Stimulated activated memory B cell treated with anti-CD40 and anti-IgM and Interleukin-4, amounts not matched to agents 10 μg/mL and 1 μg/mL and 100 μg/mL, for 72 hours (primary cell): ENCODE results near the gene TPSAB1.

Experiments used
- ATAC-seq: fragments of 150-1000 bp; cut with Tn5 transposase; 2 replicates; pipeline ENCODE4 v1.10.0; 2021
- H3K27ac Mint-ChIP-seq: one replicate; pipeline ENCODE4 v1.8.0; 2022; ENCODE audit warnings: mild to moderate bottlenecking, mixed read lengths
- H3K27me3 Mint-ChIP-seq: one replicate; pipeline ENCODE4 v1.8.0; 2022; ENCODE audit warnings: mixed read lengths
- H3K36me3 Mint-ChIP-seq: one replicate; pipeline ENCODE4 v1.8.0; 2022; ENCODE audit warnings: mixed read lengths
- H3K4me1 Mint-ChIP-seq: one replicate; pipeline ENCODE4 v1.8.0; 2022; ENCODE audit warnings: mixed read lengths
- H3K4me3 Mint-ChIP-seq: one replicate; pipeline ENCODE4 v1.8.0; 2022; ENCODE audit warnings: mild to moderate bottlenecking, moderate library complexity, mixed read lengths
- H3K9me3 Mint-ChIP-seq: one replicate; pipeline ENCODE4 v1.8.0; 2022; ENCODE audit warnings: mixed read lengths

Gene TPSAB1

DNA sequence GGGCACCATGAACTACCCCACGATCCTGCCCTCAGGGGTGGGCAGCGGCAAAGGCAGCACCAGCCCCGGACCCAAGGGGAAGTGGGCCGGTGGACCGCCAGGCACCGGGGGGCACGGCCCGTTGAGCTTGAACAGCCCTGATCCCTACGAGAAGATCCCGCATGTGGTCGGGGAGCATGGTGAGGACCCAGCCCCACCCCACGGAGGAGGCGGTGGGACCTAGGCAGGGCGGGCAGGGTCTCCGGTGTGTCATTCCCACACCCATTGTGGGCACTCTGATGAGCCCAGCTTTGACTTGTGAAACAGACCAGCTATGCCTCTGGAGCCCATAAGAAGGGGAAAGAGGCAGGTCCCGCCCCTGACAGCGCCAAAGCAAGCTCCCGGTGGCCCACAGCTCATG lies 38.2 kb upstream of the TPSAB1 start:
- Mint-ChIP-seq H3K27ac (no peak overlapping the region), H3K4me3 (no peak overlapping the region), H3K36me3 (no peaks in the 10 kb centered on the region), H3K9me3 (peaks cover 4% of the 10 kb centered on the region), H3K4me1 (no peaks in the 10 kb centered on the region), H3K27me3 (peaks cover 14% of the 10 kb centered on the region)
- no peak for ATAC-seq

DNA sequence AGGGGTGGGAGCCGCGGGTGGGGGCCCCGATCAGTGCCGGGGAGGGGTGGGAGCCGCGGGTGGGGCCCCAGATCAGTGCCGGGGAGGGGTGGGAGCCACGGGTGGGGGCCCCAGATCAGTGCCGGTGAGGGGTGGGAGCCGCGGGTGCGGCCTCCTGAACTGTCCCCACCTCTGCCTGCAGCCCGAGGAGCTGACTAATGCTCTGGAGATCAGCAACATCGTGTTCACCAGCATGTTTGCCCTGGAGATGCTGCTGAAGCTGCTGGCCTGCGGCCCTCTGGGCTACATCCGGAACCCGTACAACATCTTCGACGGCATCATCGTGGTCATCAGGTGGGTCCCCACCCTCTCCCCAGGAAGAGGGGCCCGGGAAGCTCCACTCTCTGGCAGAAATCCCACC lies 35.6 kb upstream of the TPSAB1 start:
- Mint-ChIP-seq H3K9me3 (peaks cover under 1% of the 10 kb centered on the region), H3K27ac (no peak overlapping the region), H3K36me3 (no peaks in the 10 kb centered on the region), H3K4me3 (no peak overlapping the region), H3K27me3 (peaks cover 27% of the 10 kb centered on the region), H3K4me1 (no peaks in the 10 kb centered on the region)
- ATAC-seq, result no peak

DNA sequence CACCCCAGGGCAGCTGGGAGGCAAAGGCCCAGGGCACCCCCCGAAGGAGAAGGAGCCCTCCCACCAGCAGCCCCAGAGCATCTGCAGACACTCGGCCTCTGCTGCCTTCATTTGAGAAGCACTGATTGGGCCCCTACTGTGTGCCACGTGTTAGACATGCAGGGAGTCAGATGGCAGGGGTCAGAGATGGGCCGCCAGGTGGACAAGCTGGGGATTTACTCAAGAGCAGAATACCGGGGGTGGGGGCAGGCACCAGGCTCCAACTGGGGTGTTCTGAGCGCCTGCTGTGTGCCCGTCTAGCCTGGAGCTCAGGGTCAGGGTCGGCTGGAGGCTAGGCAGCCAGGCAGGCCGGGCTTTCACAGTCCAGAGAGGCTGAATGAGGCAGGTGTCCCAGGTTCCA lies 34.2 kb upstream of the TPSAB1 start:
- Mint-ChIP-seq H3K27ac (no peak overlapping the region), H3K27me3 (peaks cover 27% of the 10 kb centered on the region), H3K4me1 (no peaks in the 10 kb centered on the region), H3K4me3 (no peak overlapping the region), H3K9me3 (no peaks in the 10 kb centered on the region), H3K36me3 (no peaks in the 10 kb centered on the region)
- no peak for ATAC-seq

DNA sequence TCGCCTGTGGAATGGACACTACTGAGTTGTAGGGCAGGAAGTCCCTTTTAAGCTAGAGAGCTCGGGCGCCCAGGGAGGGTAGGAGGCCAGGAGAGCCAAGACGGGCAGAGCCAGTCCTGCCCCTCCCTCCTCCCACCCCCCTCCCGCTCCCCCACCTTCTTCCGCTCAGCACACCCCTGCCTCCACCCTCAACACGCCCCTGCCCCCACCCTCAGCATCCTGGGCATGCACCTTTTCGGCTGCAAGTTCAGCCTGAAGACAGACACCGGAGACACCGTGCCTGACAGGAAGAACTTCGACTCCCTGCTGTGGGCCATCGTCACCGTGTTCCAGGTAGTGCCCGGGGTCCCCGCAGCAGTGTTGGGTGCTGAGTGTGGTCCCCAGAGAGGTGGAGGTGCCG lies 33.7 kb upstream of the TPSAB1 start:
- no peak overlapping the region for H3K4me3 Mint-ChIP-seq

DNA sequence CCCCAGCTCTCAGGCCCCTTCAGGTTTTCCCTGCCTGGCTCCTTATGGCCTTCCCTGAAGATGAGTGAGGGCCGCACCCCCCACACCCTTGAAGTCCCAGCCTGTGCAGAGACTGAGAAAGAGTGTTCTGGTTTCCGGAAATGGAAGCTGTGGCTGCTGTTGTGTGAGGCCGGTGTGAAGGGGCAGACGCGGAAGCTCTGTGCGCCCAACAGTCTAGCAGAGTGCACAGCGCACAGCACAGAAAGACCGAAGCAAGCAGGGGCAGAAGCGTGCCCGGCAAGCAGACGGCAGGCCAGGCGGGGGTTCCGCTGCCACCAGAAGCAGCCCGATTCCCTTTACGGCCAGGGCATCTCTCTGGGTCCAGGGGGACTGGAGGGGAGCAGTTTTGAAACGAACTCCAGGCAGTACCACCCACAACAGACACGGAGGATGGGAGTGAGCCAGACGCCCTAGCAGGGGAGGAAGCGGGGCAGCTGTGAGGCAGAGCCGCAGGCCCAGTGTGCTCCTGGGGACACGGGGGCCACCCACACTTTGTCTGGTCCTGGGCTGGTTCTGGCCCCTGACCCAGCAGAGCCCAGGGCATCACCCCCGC lies 32.2 kb upstream of the TPSAB1 start:
- Mint-ChIP-seq H3K4me3 (no peak overlapping the region), H3K9me3 (no peaks in the 10 kb centered on the region), H3K4me1 (no peaks in the 10 kb centered on the region), H3K36me3 (no peaks in the 10 kb centered on the region), H3K27ac (no peak overlapping the region), H3K27me3 (peaks cover 25% of the 10 kb centered on the region)
- ATAC-seq, result no peak

More for the DNA sequence above, 33.7 kb upstream of the TPSAB1 start:
- no peaks in the 10 kb centered on the region for H3K4me1 Mint-ChIP-seq
- H3K9me3 Mint-ChIP-seq, result no peaks in the 10 kb centered on the region
- no peak for ATAC-seq
- peaks cover 27% of the 10 kb centered on the region for H3K27me3 Mint-ChIP-seq
- no peaks in the 10 kb centered on the region for H3K36me3 Mint-ChIP-seq
- H3K27ac Mint-ChIP-seq, result no peak overlapping the region

DNA sequence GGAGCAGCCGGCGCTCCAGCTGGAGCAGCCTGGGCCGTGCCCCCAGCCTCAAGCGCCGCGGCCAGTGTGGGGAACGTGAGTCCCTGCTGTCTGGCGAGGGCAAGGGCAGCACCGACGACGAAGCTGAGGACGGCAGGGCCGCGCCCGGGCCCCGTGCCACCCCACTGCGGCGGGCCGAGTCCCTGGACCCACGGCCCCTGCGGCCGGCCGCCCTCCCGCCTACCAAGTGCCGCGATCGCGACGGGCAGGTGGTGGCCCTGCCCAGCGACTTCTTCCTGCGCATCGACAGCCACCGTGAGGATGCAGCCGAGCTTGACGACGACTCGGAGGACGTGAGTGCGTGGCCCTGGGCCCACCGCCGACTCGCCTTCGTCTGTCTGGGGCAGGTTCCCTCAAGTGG lies 31.4 kb upstream of the TPSAB1 start:
- Mint-ChIP-seq H3K4me3 (no peak overlapping the region), H3K27ac (no peak overlapping the region), H3K9me3 (no peaks in the 10 kb centered on the region), H3K27me3 (peaks cover 25% of the 10 kb centered on the region), H3K4me1 (no peaks in the 10 kb centered on the region), H3K36me3 (no peaks in the 10 kb centered on the region)
- no peak for ATAC-seq

DNA sequence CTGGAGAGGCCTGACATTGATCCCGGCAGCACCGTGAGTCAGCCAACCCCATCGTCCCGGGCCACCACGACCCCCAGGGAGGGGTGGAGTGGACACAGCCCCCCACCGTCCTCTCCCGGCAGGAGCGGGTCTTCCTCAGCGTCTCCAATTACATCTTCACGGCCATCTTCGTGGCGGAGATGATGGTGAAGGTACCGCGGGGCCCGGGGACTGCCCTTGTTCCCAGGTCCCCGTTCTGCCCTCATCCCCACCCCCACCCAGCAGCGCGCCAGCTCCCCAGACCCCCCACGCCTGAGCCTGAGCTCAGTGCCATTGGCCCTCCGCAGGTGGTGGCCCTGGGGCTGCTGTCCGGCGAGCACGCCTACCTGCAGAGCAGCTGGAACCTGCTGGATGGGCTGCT lies 30.0 kb upstream of the TPSAB1 start:
- Mint-ChIP-seq H3K27ac (no peak overlapping the region), H3K36me3 (no peaks in the 10 kb centered on the region), H3K9me3 (no peaks in the 10 kb centered on the region), H3K4me3 (no peak overlapping the region), H3K4me1 (no peaks in the 10 kb centered on the region), H3K27me3 (peaks cover 35% of the 10 kb centered on the region)
- ATAC-seq, result no peak

DNA sequence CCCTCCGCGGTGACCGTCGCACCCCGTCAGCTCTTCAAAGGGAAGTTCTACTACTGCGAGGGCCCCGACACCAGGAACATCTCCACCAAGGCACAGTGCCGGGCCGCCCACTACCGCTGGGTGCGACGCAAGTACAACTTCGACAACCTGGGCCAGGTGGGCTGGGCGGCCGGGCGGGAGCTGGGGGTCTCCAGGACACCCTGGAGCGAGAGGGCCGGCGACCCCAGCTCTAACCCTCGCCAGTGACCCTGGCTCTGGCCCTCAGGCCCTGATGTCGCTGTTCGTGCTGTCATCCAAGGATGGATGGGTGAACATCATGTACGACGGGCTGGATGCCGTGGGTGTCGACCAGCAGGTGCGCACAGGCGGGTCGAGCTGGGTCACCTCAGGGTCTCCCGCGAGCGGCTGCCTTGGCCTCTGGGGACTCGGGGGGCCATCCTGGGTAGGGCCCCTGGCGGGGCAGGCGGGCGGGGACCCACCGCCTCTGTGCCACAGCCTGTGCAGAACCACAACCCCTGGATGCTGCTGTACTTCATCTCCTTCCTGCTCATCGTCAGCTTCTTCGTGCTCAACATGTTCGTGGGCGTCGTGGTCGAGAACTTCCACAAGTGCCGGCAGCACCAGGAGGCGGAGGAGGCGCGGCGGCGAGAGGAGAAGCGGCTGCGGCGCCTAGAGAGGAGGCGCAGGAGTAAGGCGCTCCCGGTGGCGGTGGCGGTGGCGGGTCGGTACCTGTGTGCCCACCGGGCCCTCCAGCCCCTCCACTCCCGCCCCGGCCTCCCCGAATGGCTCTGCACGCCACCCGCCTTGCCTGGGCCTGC lies 28.8 kb upstream of the TPSAB1 start:
- ATAC-seq, result no peak
- Mint-ChIP-seq H3K9me3 (no peaks in the 10 kb centered on the region), H3K36me3 (no peaks in the 10 kb centered on the region), H3K4me3 (no peak overlapping the region), H3K4me1 (no peaks in the 10 kb centered on the region), H3K27me3 (peaks cover 45% of the 10 kb centered on the region), H3K27ac (no peak overlapping the region)

DNA sequence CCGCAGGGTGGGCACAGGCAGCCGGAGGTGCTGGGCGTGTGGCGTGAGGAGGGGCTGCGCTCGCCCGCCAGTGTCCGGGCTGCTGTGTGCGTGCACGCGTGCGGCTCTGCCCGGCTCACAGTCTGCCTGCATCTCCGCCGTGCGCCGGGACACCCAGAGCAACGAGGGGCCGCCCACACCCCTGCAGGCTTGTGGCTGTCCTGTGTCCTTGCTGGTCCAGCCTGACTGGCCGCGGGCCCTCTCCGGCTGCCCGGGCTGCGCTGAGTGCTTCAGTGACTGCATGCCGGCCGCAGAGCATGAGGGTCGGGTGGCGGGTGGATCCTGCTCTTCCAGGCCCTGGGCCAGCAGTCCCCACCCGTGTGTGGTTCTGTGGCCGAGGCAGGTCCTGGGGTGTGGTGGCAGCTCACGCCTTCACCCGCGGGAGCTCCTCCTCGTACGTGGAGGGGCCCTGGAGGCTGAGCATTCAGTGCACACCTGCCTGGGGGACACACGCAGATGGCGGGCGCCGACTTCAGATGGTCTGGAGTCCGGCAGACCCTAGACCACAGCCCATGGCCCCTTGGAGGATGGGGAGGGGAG lies 27.8 kb upstream of the TPSAB1 start:
- no peaks in the 10 kb centered on the region for H3K4me1 Mint-ChIP-seq
- H3K9me3 Mint-ChIP-seq, result no peaks in the 10 kb centered on the region
- no peak for ATAC-seq
- H3K36me3 Mint-ChIP-seq, result no peaks in the 10 kb centered on the region
- no peak overlapping the region for H3K27ac Mint-ChIP-seq
- peaks cover 38% of the 10 kb centered on the region for H3K27me3 Mint-ChIP-seq
- H3K4me3 Mint-ChIP-seq, result no peak overlapping the region

DNA sequence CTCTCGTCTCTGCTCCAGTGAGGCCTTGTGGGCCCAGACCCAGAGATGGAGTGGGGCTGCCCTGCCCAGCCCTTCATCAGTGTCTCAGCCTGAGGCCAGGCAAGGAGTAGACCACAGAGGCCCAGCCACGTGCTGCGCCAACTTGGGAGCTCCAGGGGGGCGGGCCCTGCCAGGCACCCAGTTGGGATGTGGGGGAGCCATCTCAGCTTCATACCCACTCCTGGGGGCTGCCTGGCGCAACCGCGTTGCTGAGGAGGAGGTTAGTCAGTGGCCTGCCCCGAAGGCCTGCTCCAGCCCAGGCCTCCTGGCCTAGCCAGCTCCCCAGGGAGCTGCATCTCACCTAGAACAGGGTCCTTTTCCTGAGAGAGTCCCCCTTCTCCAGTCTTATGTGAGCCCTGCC lies 27.3 kb upstream of the TPSAB1 start:
- ATAC-seq, result no peak
- Mint-ChIP-seq H3K27me3 (peaks cover 33% of the 10 kb centered on the region), H3K9me3 (no peaks in the 10 kb centered on the region), H3K4me1 (no peaks in the 10 kb centered on the region), H3K4me3 (no peak overlapping the region), H3K27ac (no peak overlapping the region), H3K36me3 (no peaks in the 10 kb centered on the region)

DNA sequence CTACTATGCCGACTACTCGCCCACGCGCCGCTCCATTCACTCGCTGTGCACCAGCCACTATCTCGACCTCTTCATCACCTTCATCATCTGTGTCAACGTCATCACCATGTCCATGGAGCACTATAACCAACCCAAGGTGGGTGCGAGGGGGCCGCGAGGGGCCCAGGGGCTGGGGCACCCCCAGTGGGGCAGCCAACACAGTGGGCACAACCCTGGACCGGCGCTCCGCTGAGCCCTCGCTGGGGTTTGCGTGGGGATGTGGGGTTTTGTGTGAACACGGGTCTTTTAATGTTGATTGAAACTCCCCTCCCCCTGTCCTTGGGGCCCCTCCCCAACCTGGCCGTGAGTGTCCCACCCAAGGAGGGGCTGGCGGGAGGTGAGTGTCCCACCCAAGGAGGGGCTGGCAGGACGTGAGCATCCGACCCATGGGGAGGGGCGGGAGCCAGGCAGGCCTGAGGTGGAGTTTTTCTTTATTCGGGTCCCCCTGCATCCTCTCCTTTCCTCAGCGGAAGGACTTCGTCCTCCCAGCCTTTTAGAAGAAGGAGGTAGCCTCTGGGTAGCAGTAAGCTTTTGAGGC lies 26.6 kb upstream of the TPSAB1 start:
- H3K36me3 Mint-ChIP-seq, result no peaks in the 10 kb centered on the region
- H3K27me3 Mint-ChIP-seq, result peaks cover 29% of the 10 kb centered on the region
- H3K9me3 Mint-ChIP-seq, result no peaks in the 10 kb centered on the region
- ATAC-seq, result no peak
- H3K4me3 Mint-ChIP-seq, result no peak overlapping the region
- no peaks in the 10 kb centered on the region for H3K4me1 Mint-ChIP-seq
- no peak overlapping the region for H3K27ac Mint-ChIP-seq

DNA sequence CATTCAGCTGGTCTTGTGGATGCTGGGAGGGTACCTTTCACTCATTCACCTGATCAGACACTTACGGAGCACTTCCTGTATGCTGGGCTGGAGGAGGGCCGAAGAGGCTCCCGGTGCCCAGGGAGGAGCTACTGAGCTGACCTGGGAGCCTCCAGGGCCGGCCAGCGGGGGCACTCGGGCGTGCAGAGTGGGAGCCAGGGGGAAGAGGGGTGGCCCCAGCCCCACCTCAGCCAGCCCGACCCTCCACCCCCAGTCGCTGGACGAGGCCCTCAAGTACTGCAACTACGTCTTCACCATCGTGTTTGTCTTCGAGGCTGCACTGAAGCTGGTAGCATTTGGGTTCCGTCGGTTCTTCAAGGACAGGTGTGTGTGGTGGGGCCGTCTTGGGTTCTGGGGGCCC lies 25.8 kb upstream of the TPSAB1 start:
- H3K36me3 Mint-ChIP-seq, result no peaks in the 10 kb centered on the region
- H3K27me3 Mint-ChIP-seq, result peaks cover 29% of the 10 kb centered on the region
- H3K27ac Mint-ChIP-seq, result no peak overlapping the region
- no peaks in the 10 kb centered on the region for H3K4me1 Mint-ChIP-seq
- H3K9me3 Mint-ChIP-seq, result no peaks in the 10 kb centered on the region
- H3K4me3 Mint-ChIP-seq, result no peak overlapping the region
- ATAC-seq, result no peak

DNA sequence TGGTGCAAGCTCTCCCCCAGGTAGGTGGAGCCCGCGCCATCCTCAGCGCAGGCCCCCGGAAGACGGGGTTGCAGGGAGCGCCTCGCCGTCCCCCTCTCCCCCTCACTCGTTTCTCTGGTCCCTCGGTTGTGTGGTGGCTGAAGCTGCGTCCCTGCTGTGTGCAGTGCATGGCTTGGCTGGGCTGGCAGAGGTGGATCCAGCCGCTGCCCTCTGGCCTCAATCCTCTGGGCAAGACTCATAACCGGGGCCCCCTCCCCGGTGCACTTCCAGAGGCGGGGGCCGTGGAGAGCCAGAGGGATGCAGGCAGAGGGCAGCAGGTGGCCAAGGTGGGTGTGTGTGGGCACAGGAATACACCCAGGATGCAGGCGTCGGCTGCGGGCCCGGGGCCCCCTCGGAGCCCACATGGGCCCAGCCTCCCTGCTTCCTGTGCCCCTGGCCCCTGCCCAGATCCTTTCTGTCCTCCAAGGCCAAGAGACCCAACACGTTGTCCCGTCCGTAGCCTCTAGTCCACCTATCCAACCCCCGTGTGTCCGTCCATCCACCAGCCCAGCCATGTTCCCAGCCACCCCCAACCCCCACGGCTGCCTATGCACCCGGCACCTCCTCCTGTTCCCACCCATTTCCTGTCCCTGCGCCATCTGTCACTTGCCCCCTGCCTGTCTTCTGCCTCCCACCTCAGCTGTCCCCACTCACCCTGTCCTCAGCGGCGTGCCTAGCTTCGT lies 24.8 kb upstream of the TPSAB1 start:
- ATAC-seq, result no peak
- no peak overlapping the region for H3K27ac Mint-ChIP-seq
- H3K4me1 Mint-ChIP-seq, result no peaks in the 10 kb centered on the region
- H3K27me3 Mint-ChIP-seq, result peaks cover 29% of the 10 kb centered on the region
- no peak overlapping the region for H3K4me3 Mint-ChIP-seq
- no peaks in the 10 kb centered on the region for H3K36me3 Mint-ChIP-seq
- H3K9me3 Mint-ChIP-seq, result no peaks in the 10 kb centered on the region

DNA sequence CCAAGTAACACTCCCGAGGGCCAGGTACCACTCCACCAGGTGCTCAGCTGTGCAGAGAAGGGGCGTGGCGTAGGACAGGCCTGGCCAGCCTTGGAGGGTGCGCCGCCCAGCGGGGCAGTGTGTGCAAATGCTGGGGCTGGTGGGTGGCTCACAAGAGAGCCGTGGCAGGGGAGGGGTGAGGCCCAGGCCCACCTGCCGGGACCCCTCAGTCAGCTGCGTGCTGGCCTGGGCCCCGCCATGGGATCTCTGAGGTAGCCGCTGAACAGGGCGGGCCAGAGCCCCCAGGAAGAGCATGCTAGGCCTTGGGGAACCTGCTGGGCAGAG lies 24.2 kb upstream of the TPSAB1 start:
- Mint-ChIP-seq H3K27ac (no peak overlapping the region), H3K4me3 (no peak overlapping the region), H3K36me3 (no peaks in the 10 kb centered on the region), H3K4me1 (no peaks in the 10 kb centered on the region), H3K27me3 (peaks cover 31% of the 10 kb centered on the region), H3K9me3 (no peaks in the 10 kb centered on the region)
- no peak for ATAC-seq

DNA sequence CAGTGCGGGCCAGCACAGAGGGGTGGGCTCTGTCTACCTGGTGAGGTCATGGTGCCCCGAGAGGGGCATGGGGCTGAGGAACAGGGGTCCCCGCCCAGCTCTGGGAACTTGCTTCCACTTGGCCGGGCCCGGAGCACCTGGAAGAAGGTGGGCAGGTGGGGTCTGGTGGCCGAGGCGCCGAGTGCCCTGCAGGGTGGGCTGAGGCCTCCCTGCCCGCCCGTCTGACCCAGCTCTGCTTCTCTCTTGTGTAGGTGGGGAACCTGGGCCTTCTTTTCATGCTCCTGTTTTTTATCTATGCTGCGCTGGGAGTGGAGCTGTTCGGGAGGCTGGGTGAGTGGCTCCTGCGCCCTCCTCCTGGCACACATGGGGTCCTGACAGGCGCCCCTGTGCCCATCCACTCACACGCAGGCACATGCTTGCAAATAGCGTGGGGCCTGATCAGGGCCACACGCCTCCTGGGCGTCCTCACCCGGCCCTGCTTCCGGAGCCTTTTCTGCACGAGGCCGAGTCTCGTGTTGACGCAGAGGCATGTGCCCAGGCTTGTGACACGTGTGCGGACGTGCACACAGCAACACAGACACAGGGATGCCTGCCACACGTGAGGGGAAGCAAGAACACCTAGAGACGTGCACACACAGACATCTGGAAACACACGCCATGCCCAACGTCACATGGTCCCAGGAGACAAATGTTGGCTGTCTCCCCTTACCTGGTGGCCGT lies 23.7 kb upstream of the TPSAB1 start:
- H3K27me3 Mint-ChIP-seq, result peaks cover 36% of the 10 kb centered on the region
- no peaks in the 10 kb centered on the region for H3K9me3 Mint-ChIP-seq
- no peak for ATAC-seq
- no peak overlapping the region for H3K4me3 Mint-ChIP-seq
- H3K4me1 Mint-ChIP-seq, result no peaks in the 10 kb centered on the region
- H3K27ac Mint-ChIP-seq, result no peak overlapping the region
- H3K36me3 Mint-ChIP-seq, result no peaks in the 10 kb centered on the region
